Large intestine (tissue), 3 donors: ENCODE data around the gene EPHA7. TPM values are rescaled to one million over a fixed set of nuclear protein-coding genes. Genes with fewer than 3 reads are reported as not detected.

ENCODE experiments used
- DNase-seq, 2 donors: peaks; one replicate each; pipeline versions ENCODE4 v3.0.0 to v3.0.0-alpha.2; 2013
- H3K27ac ChIP-seq: one replicate; pipeline ENCODE4 v1.5.1; 2013; ENCODE audit warnings: low read length
- H3K27me3 ChIP-seq: 2 replicates; pipeline ENCODE4 v1.6.1; 2013; ENCODE audit warnings: low read length; ENCODE audit not compliant: control insufficient read depth, insufficient read depth
- H3K36me3 ChIP-seq: 2 replicates; pipeline ENCODE4 v1.6.1; 2013; ENCODE audit warnings: low read length; ENCODE audit not compliant: control insufficient read depth, insufficient read depth
- H3K4me1 ChIP-seq: one replicate; pipeline ENCODE4 v1.6.1; 2013; ENCODE audit warnings: low read length; ENCODE audit not compliant: control insufficient read depth, insufficient read depth
- H3K4me3 ChIP-seq: one replicate; pipeline ENCODE4 v1.5.1; 2013; ENCODE audit warnings: low read length
- H3K9me3 ChIP-seq: one replicate; pipeline ENCODE4 v1.6.1; 2013; ENCODE audit warnings: mild to moderate bottlenecking, low read depth, low read length, moderate library complexity; ENCODE audit not compliant: control insufficient read depth
- WGBS: methylation state at CpG from one replicate; pipeline ENCODE4 v1.1.5; 2013; ENCODE audit warnings: low lambda C conversion rate; ENCODE audit not compliant: insufficient coverage; 5-methylcytosine and 5-hydroxymethylcytosine counted together
- polyA plus RNA-seq: library from polyadenylated mRNA; unstranded; fragments of 120-200 nt; gene quantifications from one replicate; pipeline ENCODE4 v1.2.1, GENCODE V29; 2013

EPHA7 gene
- polyA plus RNA-seq, 1 donor, result 6.5 TPM

DNA sequence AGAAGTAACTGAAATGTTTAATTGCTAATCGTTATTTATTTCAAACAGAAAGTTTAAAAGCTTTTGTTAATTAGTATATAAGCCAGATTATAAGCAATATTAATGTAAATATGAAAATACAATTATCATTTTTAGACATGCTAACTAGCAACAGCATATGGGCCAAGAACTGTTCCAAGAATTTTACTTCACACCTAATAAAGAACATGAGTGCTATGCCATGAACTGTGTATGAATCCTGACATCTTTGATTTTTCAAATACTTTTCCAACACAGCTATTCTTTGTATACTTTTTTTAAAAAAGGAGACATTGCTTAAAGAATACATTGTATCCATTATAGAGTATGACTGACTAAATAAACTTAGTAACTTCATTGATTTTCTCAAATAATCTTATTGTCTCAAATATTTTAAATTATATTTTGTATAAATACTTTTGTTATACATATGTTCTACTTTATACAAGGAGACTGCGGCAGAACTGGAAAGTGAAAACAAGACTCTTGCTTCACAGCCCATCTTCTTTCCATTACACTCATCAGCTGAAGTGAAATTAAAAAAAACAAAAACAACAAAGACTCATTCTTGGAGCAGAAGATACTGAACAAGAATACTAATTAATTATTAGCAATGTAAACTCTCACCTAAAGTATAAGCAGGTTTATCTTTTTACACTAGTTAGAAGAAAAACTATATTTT, 89.9 kb downstream of the EPHA7 start:
- Histone ChIP-seq H3K9me3 (no peaks in the 10 kb centered on the region), H3K4me1 (no peaks in the 10 kb centered on the region), H3K36me3 (no peaks in the 10 kb centered on the region), H3K4me3 (no peak overlapping the region), H3K27ac (no peak overlapping the region), H3K27me3 (no peaks in the 10 kb centered on the region)
- WGBS, result 93% methylated on average over 2 of the region's 2 CpGs
- DNase-seq, result no peak

- WGBS, result 84% methylated on average over 3 of the region's 3 CpGs
- no peaks in the 10 kb centered on the region for H3K4me1 ChIP-seq
- no peaks in the 10 kb centered on the region for H3K27me3 ChIP-seq
- no peak for DNase-seq
- H3K27ac ChIP-seq, result no peak overlapping the region
- H3K9me3 ChIP-seq, result no peaks in the 10 kb centered on the region
- H3K36me3 ChIP-seq, result no peaks in the 10 kb centered on the region
- H3K4me3 ChIP-seq, result no peak overlapping the region
Measured at GRCh38 chr6:93327857-93328256, 91.5 kb downstream of the EPHA7 start.

DNA sequence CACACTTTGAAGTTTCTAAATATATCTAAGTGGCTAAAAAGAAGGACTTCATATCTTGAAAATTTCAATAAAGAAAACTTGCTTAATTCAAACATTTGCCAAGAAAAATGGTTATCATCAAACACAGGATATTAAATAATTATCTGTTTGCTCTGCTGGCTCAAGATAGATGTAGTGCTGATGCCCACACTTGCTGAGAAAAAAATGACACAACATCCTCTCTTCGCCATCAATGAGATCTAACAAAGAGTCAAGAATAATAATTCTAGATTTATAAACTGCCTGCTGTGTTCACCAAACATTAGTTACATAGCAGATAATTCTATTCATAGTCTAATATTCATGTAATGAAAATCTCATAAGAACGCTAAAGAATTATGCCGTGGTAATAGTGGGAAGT, 93.6 kb downstream of the EPHA7 start:
- WGBS, result 100% methylated on average over 2 of the region's 3 CpGs
- no peak for DNase-seq
- no peaks in the 10 kb centered on the region for H3K4me1 ChIP-seq
- no peak overlapping the region for H3K4me3 ChIP-seq
- no peak overlapping the region for H3K27ac ChIP-seq
- H3K9me3 ChIP-seq, result no peaks in the 10 kb centered on the region
- H3K36me3 ChIP-seq, result no peaks in the 10 kb centered on the region
- no peaks in the 10 kb centered on the region for H3K27me3 ChIP-seq

DNA sequence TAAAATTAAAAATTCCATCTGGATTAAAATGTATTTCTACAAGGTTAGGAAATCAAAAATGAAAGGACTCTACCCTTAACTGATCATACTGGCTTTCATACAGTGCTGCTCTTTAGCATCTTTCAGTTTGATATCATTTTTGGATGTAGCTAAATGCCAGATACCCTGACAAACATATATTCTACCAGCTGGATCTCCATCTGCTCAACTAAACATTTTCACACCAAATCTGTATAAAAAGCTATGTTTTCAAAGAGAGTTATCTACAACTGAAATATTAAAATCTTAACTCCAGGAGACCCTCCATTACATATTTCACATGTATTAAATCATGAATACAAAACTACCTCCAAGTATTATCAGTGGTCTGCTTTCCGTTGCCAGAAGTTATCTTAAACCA, 95.7 kb downstream of the EPHA7 start:
- Histone ChIP-seq H3K4me3 (no peak overlapping the region), H3K4me1 (no peaks in the 10 kb centered on the region), H3K27me3 (no peaks in the 10 kb centered on the region), H3K36me3 (no peaks in the 10 kb centered on the region), H3K27ac (no peak overlapping the region), H3K9me3 (no peaks in the 10 kb centered on the region)
- no peak for DNase-seq
- WGBS, result no CpG with 5 or more reads among the region's 1 CpG

DNA sequence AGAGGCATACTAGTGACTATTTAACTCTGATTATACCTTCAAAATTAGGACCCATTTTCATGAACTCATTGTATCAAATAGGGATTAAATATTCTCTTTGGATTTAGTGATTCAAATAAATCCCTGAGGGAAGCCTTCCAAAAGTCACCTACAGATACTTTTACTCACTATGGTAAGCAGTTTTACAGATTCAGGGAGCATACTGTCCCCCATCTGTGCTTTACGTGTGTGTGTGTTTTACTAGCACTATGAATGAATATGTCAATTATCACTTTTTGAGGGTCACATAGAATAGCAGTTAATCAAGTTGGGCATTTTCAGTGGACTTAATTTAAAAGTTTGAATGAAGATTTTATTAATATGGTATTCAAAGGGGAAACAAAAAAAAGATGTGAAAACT, 96.7 kb downstream of the EPHA7 start:
- H3K4me3 ChIP-seq, result no peak overlapping the region
- no peak overlapping the region for H3K27ac ChIP-seq
- DNase-seq, result no peak
- WGBS, result no CpG with 5 or more reads among the region's 1 CpG
- H3K27me3 ChIP-seq, result no peaks in the 10 kb centered on the region
- no peaks in the 10 kb centered on the region for H3K9me3 ChIP-seq
- no peaks in the 10 kb centered on the region for H3K4me1 ChIP-seq
- no peaks in the 10 kb centered on the region for H3K36me3 ChIP-seq

- Histone ChIP-seq H3K4me1 (no peaks in the 10 kb centered on the region), H3K27me3 (no peaks in the 10 kb centered on the region), H3K4me3 (no peak overlapping the region), H3K27ac (no peak overlapping the region), H3K36me3 (no peaks in the 10 kb centered on the region), H3K9me3 (no peaks in the 10 kb centered on the region)
- no peak for DNase-seq
- 83% methylated on average over 1 of the region's 2 CpGs for WGBS
Measured at GRCh38 chr6:93319304-93319703, 100.1 kb downstream of the EPHA7 start.

DNA sequence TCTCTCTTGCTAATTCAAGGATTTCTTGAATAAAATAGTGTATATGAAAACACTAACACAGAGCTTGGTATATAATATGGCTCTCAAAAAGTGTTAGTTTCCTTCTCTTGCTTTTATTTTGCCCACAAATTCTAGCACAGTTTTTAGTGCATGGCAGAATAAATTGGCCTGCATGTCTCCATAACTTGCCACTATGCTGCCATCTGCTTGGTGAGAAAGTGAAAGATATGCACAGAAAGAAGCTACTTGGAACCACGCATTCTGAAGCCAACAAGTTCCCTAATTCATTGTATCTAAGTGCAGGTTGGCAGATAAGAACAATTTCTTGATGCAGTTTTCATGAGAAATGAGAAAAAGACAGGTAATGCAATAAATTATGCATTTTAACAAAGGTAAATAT, 101.2 kb downstream of the EPHA7 start:
- no peaks in the 10 kb centered on the region for H3K4me1 ChIP-seq
- DNase-seq, result no peak
- H3K36me3 ChIP-seq, result no peaks in the 10 kb centered on the region
- no peaks in the 10 kb centered on the region for H3K9me3 ChIP-seq
- no peak overlapping the region for H3K4me3 ChIP-seq
- no CpG with 5 or more reads among the region's 1 CpG for WGBS
- no peaks in the 10 kb centered on the region for H3K27me3 ChIP-seq
- H3K27ac ChIP-seq, result no peak overlapping the region

GRCh38 chr6:93317592-93317991, 101.8 kb downstream of the EPHA7 start:
- no peaks in the 10 kb centered on the region for H3K9me3 ChIP-seq
- no peaks in the 10 kb centered on the region for H3K27me3 ChIP-seq
- H3K27ac ChIP-seq, result no peak overlapping the region
- no peak overlapping the region for H3K4me3 ChIP-seq
- H3K4me1 ChIP-seq, result no peaks in the 10 kb centered on the region
- H3K36me3 ChIP-seq, result no peaks in the 10 kb centered on the region
- DNase-seq, result no peak

- Histone ChIP-seq H3K36me3 (no peaks in the 10 kb centered on the region), H3K9me3 (no peaks in the 10 kb centered on the region), H3K4me3 (no peak overlapping the region), H3K4me1 (no peaks in the 10 kb centered on the region), H3K27me3 (no peaks in the 10 kb centered on the region), H3K27ac (no peak overlapping the region)
- no peak for DNase-seq
- 83% methylated on average over 1 of the region's 5 CpGs for WGBS
Measured at GRCh38 chr6:93307505-93308409, 111.6 kb downstream of the EPHA7 start.

GRCh38 chr6:93305088-93305487, 114.3 kb downstream of the EPHA7 start:
- Histone ChIP-seq H3K4me1 (no peaks in the 10 kb centered on the region), H3K36me3 (no peaks in the 10 kb centered on the region), H3K4me3 (no peak overlapping the region), H3K9me3 (no peaks in the 10 kb centered on the region), H3K27me3 (no peaks in the 10 kb centered on the region), H3K27ac (no peak overlapping the region)
- DNase-seq, result no peak

- no peak for DNase-seq
- Histone ChIP-seq H3K4me3 (no peak overlapping the region), H3K36me3 (no peaks in the 10 kb centered on the region), H3K4me1 (no peaks in the 10 kb centered on the region), H3K9me3 (no peaks in the 10 kb centered on the region), H3K27ac (no peak overlapping the region), H3K27me3 (no peaks in the 10 kb centered on the region)
- 56% methylated on average over 1 of the region's 1 CpG for WGBS
Measured at GRCh38 chr6:93304505-93304904, 114.9 kb downstream of the EPHA7 start.
